Measurements from ENCODE around the gene TUBG2.

TUBG2 gene

DNA sequence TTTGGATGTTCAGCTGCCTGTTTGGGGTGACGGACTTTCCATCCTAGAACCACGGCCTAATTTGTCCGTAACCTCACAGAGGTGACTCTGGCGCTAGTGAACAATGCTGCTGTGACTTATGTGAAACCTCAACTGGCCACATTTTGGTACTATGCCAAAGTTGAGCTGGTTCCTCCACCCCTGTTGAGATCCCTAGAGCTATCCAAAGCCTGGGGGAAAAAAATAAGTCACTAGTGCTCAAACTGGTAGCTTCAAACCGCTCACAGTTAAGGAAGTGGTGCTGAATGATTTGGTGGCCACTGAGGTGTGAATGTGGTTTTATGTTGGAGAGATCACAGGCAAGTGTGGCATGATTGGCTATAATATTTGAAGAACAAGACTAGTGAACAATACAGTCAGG is 11.3 kb upstream of the TUBG2 start:
- no peak for ATAC-seq
- TF ChIP-seq ZFP3 (CRISPR knock-in tag; IDR thresholded peaks at IDR 0.05): no peak
- TF ChIP-seq ZNF8 (CRISPR knock-in tag; IDR thresholded peaks at IDR 0.05): no peak
- TF ChIP-seq RARB (CRISPR knock-in tag; IDR thresholded peaks at IDR 0.05): no peak
- TF ChIP-seq PATZ1 (CRISPR knock-in tag; IDR thresholded peaks at IDR 0.05; ENCODE audit: borderline replicate concordance): no peak
- TF ChIP-seq OSR1 (CRISPR knock-in tag; IDR thresholded peaks at IDR 0.05): no peak
- TF ChIP-seq CSDC2 (CRISPR knock-in tag; IDR thresholded peaks at IDR 0.05): no peak

GRCh38 chr17:42651392-42651791 is 7.7 kb upstream of the TUBG2 start:
- TF ChIP-seq GLIS3 (CRISPR knock-in tag; IDR thresholded peaks at IDR 0.05) (no peak), BACH2 (CRISPR knock-in tag; IDR thresholded peaks at IDR 0.05; ENCODE audit: borderline replicate concordance) (no peak), TSHZ2 (CRISPR knock-in tag; IDR thresholded peaks at IDR 0.05) (no peak), ZFP3 (CRISPR knock-in tag; IDR thresholded peaks at IDR 0.05) (no peak), ZFP30 (CRISPR knock-in tag; IDR thresholded peaks at IDR 0.05) (no peak), ZNF70 (CRISPR knock-in tag; IDR thresholded peaks at IDR 0.05) (no peak), CSDC2 (CRISPR knock-in tag; IDR thresholded peaks at IDR 0.05) (no peak), SNAI2 (CRISPR knock-in tag; IDR thresholded peaks at IDR 0.05) (no peak), ZNF565 (CRISPR knock-in tag; conservative IDR thresholded peaks at IDR 0.05; ENCODE audit: low read depth) (no peak), ARNTL (CRISPR knock-in tag; IDR thresholded peaks at IDR 0.05; ENCODE audit: borderline replicate concordance, low read depth) (no peak), ISL1 (CRISPR knock-in tag; IDR thresholded peaks at IDR 0.05) (no peak), RARB (CRISPR knock-in tag; IDR thresholded peaks at IDR 0.05) (no peak), TOX (CRISPR knock-in tag; IDR thresholded peaks at IDR 0.05; ENCODE audit: borderline replicate concordance) (no peak), PATZ1 (CRISPR knock-in tag; IDR thresholded peaks at IDR 0.05; ENCODE audit: borderline replicate concordance) (no peak), PPARA (CRISPR knock-in tag; IDR thresholded peaks at IDR 0.05; ENCODE audit: borderline replicate concordance) (no peak), ESRRG (CRISPR knock-in tag; IDR thresholded peaks at IDR 0.05) (no peak)
- TF ChIP-seq, protein P1, sequence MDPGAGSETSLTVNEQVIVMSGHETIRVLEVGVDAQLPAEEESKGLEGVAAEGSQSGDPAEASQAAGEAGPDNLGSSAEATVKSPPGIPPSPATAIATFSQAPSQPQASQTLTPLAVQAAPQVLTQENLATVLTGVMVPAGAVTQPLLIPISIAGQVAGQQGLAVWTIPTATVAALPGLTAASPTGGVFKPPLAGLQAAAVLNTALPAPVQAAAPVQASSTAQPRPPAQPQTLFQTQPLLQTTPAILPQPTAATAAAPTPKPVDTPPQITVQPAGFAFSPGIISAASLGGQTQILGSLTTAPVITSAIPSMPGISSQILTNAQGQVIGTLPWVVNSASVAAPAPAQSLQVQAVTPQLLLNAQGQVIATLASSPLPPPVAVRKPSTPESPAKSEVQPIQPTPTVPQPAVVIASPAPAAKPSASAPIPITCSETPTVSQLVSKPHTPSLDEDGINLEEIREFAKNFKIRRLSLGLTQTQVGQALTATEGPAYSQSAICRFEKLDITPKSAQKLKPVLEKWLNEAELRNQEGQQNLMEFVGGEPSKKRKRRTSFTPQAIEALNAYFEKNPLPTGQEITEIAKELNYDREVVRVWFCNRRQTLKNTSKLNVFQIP (CRISPR knock-in tag; IDR thresholded peaks at IDR 0.05; ENCODE audit: borderline replicate concordance, low read depth): no peak
- TF ChIP-seq, protein P2, sequence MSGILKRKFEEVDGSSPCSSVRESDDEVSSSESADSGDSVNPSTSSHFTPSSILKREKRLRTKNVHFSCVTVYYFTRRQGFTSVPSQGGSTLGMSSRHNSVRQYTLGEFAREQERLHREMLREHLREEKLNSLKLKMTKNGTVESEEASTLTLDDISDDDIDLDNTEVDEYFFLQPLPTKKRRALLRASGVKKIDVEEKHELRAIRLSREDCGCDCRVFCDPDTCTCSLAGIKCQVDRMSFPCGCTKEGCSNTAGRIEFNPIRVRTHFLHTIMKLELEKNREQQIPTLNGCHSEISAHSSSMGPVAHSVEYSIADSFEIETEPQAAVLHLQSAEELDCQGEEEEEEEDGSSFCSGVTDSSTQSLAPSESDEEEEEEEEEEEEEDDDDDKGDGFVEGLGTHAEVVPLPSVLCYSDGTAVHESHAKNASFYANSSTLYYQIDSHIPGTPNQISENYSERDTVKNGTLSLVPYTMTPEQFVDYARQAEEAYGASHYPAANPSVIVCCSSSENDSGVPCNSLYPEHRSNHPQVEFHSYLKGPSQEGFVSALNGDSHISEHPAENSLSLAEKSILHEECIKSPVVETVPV (CRISPR knock-in tag; IDR thresholded peaks at IDR 0.05): no peak
- TF ChIP-seq, protein P3, sequence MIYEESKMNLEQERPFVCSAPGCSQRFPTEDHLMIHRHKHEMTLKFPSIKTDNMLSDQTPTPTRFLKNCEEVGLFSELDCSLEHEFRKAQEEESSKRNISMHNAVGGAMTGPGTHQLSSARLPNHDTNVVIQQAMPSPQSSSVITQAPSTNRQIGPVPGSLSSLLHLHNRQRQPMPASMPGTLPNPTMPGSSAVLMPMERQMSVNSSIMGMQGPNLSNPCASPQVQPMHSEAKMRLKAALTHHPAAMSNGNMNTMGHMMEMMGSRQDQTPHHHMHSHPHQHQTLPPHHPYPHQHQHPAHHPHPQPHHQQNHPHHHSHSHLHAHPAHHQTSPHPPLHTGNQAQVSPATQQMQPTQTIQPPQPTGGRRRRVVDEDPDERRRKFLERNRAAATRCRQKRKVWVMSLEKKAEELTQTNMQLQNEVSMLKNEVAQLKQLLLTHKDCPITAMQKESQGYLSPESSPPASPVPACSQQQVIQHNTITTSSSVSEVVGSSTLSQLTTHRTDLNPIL (CRISPR knock-in tag; IDR thresholded peaks at IDR 0.05; ENCODE audit: low read depth): no peak
- no peak for ATAC-seq
